SK-N-SH treated with all-trans-retinoic acid at 6 μM for 48 hours (cell line): Measurements from ENCODE around the gene FBLN7.

Experiments used
- ESRRG ChIP-seq: fragments of 250-450 bp; sonication (Bioruptor Pico); IDR thresholded peaks from 2 replicates; pipeline ENCODE4 v1.6.1; 2021; ENCODE audit warnings: mild to moderate bottlenecking
- OSR1 ChIP-seq: fragments of 250-450 bp; sonication (Bioruptor Pico); IDR thresholded peaks from 2 replicates; pipeline ENCODE4 v1.8.0; 2022; ENCODE audit warnings: moderate library complexity, mild to moderate bottlenecking, inconsistent platforms
- POU6F1 ChIP-seq: fragments of 250-450 bp; sonication (Bioruptor Pico); IDR thresholded peaks from 2 replicates; pipeline ENCODE4 v1.8.0; 2021; ENCODE audit warnings: low read depth, mild to moderate bottlenecking, moderate library complexity, borderline replicate concordance
- PPARA ChIP-seq: fragments of 250-450 bp; sonication (Bioruptor Pico); IDR thresholded peaks from 2 replicates; pipeline ENCODE4 v1.5.0; 2020; ENCODE audit warnings: mild to moderate bottlenecking, borderline replicate concordance
- RARB ChIP-seq: fragments of 250-450 bp; sonication (Bioruptor Pico); IDR thresholded peaks from 2 replicates; pipeline ENCODE4 v1.8.0; 2021; ENCODE audit warnings: mild to moderate bottlenecking, moderate library complexity
- SNAI2 ChIP-seq: fragments of 250-450 bp; sonication (Bioruptor Pico); IDR thresholded peaks from 2 replicates; pipeline ENCODE4 v1.5.0; 2020; ENCODE audit warnings: mild to moderate bottlenecking, moderate library complexity
- TSHZ2 ChIP-seq: fragments of 250-450 bp; sonication (Bioruptor Pico); IDR thresholded peaks from 2 replicates; pipeline ENCODE4 v1.5.0; 2020; ENCODE audit warnings: mild to moderate bottlenecking, moderate library complexity
- ZC3H10 ChIP-seq: fragments of 250-450 bp; sonication (Bioruptor Pico); IDR thresholded peaks from 2 replicates; pipeline ENCODE4 v1.5.1; 2021; ENCODE audit warnings: mild to moderate bottlenecking, moderate library complexity
- ZFP3 ChIP-seq: fragments of 250-450 bp; sonication (Bioruptor Pico); IDR thresholded peaks from 2 replicates; pipeline ENCODE4 v1.5.0; 2020; ENCODE audit warnings: mild to moderate bottlenecking, moderate library complexity
- ZFP30 ChIP-seq: fragments of 450-650 bp; formaldehyde crosslinking; IDR thresholded peaks from 2 replicates; pipeline ENCODE4 v1.5.0; 2022; ENCODE audit warnings: mild to moderate bottlenecking, moderate library complexity
- TF ChIP-seq, protein P1 (sequence below): fragments of 250-450 bp; sonication (Bioruptor Pico); IDR thresholded peaks from 2 replicates; pipeline ENCODE4 v1.8.0; 2020; ENCODE audit warnings: mild to moderate bottlenecking, moderate library complexity, borderline replicate concordance

DNA sequence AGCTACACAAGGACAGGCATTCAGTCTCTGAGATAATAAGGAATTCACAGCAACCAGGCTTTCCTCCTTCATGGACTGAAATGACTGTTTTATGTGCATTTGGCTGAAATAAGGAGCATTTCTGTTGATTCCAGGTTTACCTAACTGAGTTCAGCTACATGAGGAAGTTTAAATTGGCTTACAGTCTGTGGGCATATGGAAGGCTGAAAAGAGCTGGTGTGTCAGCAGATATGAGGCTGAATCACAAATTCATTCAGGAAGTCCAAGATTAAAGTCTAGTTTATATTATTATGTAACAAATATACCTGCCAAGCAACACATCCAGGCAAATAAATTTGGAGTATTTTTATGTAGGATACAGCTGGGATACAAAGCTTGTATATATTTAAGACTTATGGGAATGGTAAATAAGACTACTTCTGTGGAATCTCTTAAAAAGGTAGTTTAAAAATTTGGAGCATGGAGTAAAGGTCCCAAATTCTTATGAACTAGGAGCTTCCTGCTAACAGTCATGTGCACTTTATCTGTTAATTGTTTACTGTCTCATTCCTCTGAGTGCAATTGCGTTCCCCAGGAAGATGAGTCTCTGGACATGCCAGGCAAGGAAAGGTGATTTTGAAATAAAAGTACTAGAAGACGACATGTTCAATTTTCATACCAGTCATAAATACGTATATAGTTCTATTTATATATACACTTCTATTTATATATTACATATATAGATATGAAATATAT, 63.7 kb downstream of the FBLN7 start:
- TF ChIP-seq PPARA (CRISPR knock-in tag) (no peak), ZFP3 (CRISPR knock-in tag) (no peak), SNAI2 (no peak), ZFP30 (CRISPR knock-in tag) (no peak), ESRRG (CRISPR knock-in tag) (no peak), POU6F1 (CRISPR knock-in tag) (no peak), ZC3H10 (CRISPR knock-in tag) (no peak), TSHZ2 (CRISPR knock-in tag) (no peak), RARB (CRISPR knock-in tag) (no peak), OSR1 (no peak)
- TF ChIP-seq, protein P1, sequence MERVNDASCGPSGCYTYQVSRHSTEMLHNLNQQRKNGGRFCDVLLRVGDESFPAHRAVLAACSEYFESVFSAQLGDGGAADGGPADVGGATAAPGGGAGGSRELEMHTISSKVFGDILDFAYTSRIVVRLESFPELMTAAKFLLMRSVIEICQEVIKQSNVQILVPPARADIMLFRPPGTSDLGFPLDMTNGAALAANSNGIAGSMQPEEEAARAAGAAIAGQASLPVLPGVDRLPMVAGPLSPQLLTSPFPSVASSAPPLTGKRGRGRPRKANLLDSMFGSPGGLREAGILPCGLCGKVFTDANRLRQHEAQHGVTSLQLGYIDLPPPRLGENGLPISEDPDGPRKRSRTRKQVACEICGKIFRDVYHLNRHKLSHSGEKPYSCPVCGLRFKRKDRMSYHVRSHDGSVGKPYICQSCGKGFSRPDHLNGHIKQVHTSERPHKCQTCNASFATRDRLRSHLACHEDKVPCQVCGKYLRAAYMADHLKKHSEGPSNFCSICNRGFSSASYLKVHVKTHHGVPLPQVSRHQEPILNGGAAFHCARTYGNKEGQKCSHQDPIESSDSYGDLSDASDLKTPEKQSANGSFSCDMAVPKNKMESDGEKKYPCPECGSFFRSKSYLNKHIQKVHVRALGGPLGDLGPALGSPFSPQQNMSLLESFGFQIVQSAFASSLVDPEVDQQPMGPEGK, result no peak
